WTC11 (cell line): Measurements from ENCODE around the gene PACS1. TPM values are rescaled to one million over a fixed set of nuclear protein-coding genes. Genes with fewer than 3 reads are reported as not detected.
A peak's percentile ranks its signal among the peaks of the same experiment; 100 is the strongest.

ENCODE experiments used
- ATAC-seq: fragments of 200-7000 bp; cut with Tn5 transposase; 2 replicates; pipeline ENCODE4 v1.10.0; 2021; ENCODE audit warnings: mild to moderate bottlenecking, moderate library complexity
- CTCF ChIA-PET: fragments of 300-600 bp; sonication (Branson Sonifier 250); formaldehyde crosslinking; loops from one replicate; lab custom pipeline; 2021; ENCODE audit warnings: antibody characterized with exemption; lab: Charles Lee
- POLR2A ChIA-PET: fragments of 350-600 bp; sonication (Branson Sonifier 250); formaldehyde crosslinking; loops from one replicate; lab custom pipeline; 2021; ENCODE audit warnings: antibody characterized with exemption; lab: Charles Lee
- DNase-seq: peaks from one replicate; pipeline ENCODE4 v3.0.0; 2021; ENCODE audit warnings: low spot score
- H3K27ac Mint-ChIP-seq: 2 replicates; pipeline ENCODE4 v1.8.0; 2021; ENCODE audit warnings: mixed read lengths
- H3K27me3 Mint-ChIP-seq: 2 replicates; pipeline ENCODE4 v1.8.0; 2021; ENCODE audit warnings: low read depth, mild to moderate bottlenecking, moderate library complexity, mixed read lengths
- H3K36me3 Mint-ChIP-seq: 2 replicates; pipeline ENCODE4 v1.8.0; 2021; ENCODE audit warnings: mixed read lengths
- H3K4me1 Mint-ChIP-seq: 2 replicates; pipeline ENCODE4 v1.8.0; 2022; ENCODE audit warnings: mixed read lengths
- H3K4me3 Mint-ChIP-seq: 2 replicates; pipeline ENCODE4 v1.8.0; 2021; ENCODE audit warnings: mild to moderate bottlenecking, moderate library complexity, mixed read lengths
- H3K9me3 Mint-ChIP-seq: 2 replicates; pipeline ENCODE4 v1.8.0; 2021; ENCODE audit warnings: mixed read lengths
- ATF1 ChIP-seq: sonication (generic); formaldehyde crosslinking; IDR thresholded peaks from 2 replicates; pipeline ENCODE4 v1.8.1; 2023; ENCODE audit warnings: mild to moderate bottlenecking, moderate library complexity, missing genetic modification reagents
- ESRRA ChIP-seq: sonication (generic); formaldehyde crosslinking; IDR thresholded peaks from 2 replicates; pipeline ENCODE4 v1.8.1; 2022; ENCODE audit warnings: mild to moderate bottlenecking, missing genetic modification reagents, borderline replicate concordance
- PRRX2 ChIP-seq: fragments of 250-450 bp; sonication (Bioruptor Pico); IDR thresholded peaks from 2 replicates; pipeline ENCODE4 v1.8.0; 2021; ENCODE audit warnings: mild to moderate bottlenecking
- RELA ChIP-seq: sonication (generic); formaldehyde crosslinking; IDR thresholded peaks from 2 replicates; pipeline ENCODE4 v1.8.1; 2022; ENCODE audit warnings: missing genetic modification reagents, mild to moderate bottlenecking, borderline replicate concordance
- SP1 ChIP-seq: sonication (generic); formaldehyde crosslinking; conservative IDR thresholded peaks from 2 replicates; pipeline ENCODE4 v1.8.1; 2022; ENCODE audit warnings: missing genetic modification reagents
- ZNF121 ChIP-seq: sonication (generic); formaldehyde crosslinking; IDR thresholded peaks from 2 replicates; pipeline ENCODE4 v1.8.0; 2023; ENCODE audit warnings: missing genetic modification reagents
- ZNF219 ChIP-seq: sonication (generic); formaldehyde crosslinking; IDR thresholded peaks from 2 replicates; pipeline ENCODE4 v1.8.0; 2023; ENCODE audit warnings: missing genetic modification reagents, mild to moderate bottlenecking, borderline replicate concordance
- total RNA-seq: library from RNA; stranded (reverse); gene quantifications from 3 replicates; pipeline ENCODE4 v1.2.3, GENCODE V29; 2021
- TF ChIP-seq, protein P1 (sequence below): fragments of 250-450 bp; sonication (Bioruptor Pico); IDR thresholded peaks from 2 replicates; pipeline ENCODE4 v1.8.0; 2021; ENCODE audit warnings: mild to moderate bottlenecking
- TF ChIP-seq, protein P2 (sequence below): sonication (generic); formaldehyde crosslinking; IDR thresholded peaks from 2 replicates; pipeline ENCODE4 v1.8.1; 2023; ENCODE audit warnings: mild to moderate bottlenecking, missing genetic modification reagents, borderline replicate concordance
- TF ChIP-seq, protein P3 (sequence below): sonication (generic); formaldehyde crosslinking; IDR thresholded peaks from 2 replicates; pipeline ENCODE4 v1.8.0; 2022; ENCODE audit warnings: mild to moderate bottlenecking, missing genetic modification reagents
- TF ChIP-seq, protein P4 (sequence below): fragments of 200-600 bp; IDR thresholded peaks from 2 replicates; pipeline ENCODE4 v1.8.0; 2022; ENCODE audit warnings: antibody characterized with exemption
- TF ChIP-seq, protein P5 (sequence below): sonication (generic); formaldehyde crosslinking; IDR thresholded peaks from 2 replicates; pipeline ENCODE4 v1.8.0; 2022; ENCODE audit warnings: mild to moderate bottlenecking, missing genetic modification reagents
- TF ChIP-seq, protein P6 (sequence below): sonication (generic); formaldehyde crosslinking; IDR thresholded peaks from 2 replicates; pipeline ENCODE4 v1.8.0; 2023; ENCODE audit warnings: mild to moderate bottlenecking, missing genetic modification reagents
- TF ChIP-seq, protein P7 (sequence below): fragments of 250-450 bp; sonication (Bioruptor Pico); IDR thresholded peaks from 2 replicates; pipeline ENCODE4 v1.9.0; 2021; ENCODE audit warnings: mild to moderate bottlenecking

PACS1 gene
- total RNA-seq, 1 experiment from 2014 or later, result 34.8 TPM

DNA sequence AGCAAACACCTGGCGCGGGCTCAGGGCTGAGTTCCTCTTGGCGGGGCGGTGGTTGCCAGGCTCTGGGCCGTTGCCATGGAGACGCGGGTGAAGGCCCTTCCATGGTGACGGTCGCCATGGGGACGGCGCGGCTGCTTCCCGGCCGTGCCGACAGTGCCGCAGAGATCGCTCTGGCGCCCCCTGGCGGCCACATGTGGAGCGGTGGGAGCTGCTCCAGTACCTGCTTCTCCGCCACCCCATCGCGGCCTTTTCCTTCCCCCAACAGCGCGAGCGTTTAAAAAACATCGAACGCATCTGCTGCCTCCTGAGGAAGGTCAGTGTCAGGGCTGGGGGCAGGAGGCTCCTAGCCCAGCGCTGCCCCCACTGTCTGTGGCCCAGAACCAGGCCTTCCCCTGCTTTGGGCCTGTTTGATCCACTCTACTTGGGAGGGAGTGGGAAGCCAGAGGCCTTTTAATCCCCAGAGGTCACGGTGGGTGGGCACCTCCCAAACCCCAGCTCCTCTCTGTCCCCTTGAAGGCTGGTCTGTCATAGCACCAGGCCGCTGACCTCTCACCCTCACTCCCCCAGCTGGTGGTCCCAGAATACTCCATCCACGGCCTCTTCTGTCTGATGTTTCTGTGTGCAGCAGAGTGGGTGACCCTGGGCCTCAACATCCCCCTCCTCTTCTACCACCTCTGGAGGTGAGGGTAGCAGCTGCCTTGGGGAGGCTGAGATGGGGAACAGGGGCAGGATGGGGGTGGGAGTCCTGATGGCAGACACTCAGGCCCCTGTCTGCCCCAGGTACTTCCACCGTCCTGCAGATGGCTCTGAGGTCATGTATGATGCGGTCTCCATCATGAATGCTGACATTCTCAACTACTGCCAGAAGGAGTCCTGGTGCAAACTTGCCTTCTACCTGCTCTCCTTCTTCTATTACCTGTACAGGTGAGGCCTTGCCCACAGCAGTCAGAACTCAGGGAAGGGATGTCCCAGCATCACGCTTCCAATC is 212.7 kb downstream of the PACS1 start:
- 0 out of 2 replicates have a peak overlapping the region, but pooled peaks have one; percentile 15 for H3K27ac Mint-ChIP-seq

DNA sequence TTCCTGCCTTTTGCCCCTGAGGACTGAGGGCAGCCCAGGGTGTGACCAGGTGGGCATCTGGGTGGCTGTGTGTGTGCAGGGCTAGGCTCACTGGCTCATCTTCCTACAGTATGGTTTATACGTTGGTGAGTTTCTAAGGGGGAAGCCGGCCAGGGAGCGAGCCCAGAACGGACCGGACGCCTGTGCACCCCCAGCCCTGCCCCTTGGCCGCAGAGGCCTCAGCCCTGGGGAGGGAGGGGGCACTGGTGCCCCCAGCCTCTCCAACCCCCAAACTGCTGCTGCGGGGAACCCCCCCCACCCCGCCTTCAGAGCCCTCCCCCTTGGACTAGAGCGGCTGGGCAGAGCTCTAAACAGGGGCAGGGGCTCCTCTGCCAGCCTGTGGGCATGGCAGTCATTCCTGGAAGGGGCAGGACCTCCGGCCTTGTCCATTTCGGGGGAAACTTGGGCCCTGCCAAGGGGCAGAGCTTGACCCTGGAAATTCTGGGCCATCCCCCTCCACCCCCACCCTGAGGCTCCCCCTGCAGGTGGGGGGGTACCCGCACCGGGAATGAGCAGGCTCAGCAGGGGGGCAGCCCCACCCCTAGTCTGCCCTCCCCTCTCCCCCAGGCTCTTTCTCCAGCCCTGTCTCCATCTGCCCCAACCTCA is 213.5 kb downstream of the PACS1 start:
- H3K9me3 Mint-ChIP-seq, result no peaks in the 10 kb centered on the region
- H3K27me3 Mint-ChIP-seq, result peaks cover 22% of the 10 kb centered on the region
- POLR2A ChIA-PET, result no interaction called here
- no peak overlapping the region for H3K4me3 Mint-ChIP-seq
- ATAC-seq (no peak), DNase-seq (no peak)
- CTCF ChIA-PET, result interaction anchor here (0.9 to 3.5 kb wide), 15 partner anchors 8 to 281 kb away, joined by 3 to 36 read pairs (median 9); partner anchors contain the start of genes BANF1, CD248, EIF1AD and RAB1B
- H3K27ac Mint-ChIP-seq, result 0 out of 2 replicates have a peak overlapping the region, but pooled peaks have one; percentile 15
- no peaks in the 10 kb centered on the region for H3K36me3 Mint-ChIP-seq
- H3K4me1 Mint-ChIP-seq, result peaks cover 24% of the 10 kb centered on the region
- TF ChIP-seq SP1 (CRISPR knock-in tag) (no peak), ESRRA (CRISPR knock-in tag) (no peak), ATF1 (no peak)
- TF ChIP-seq, protein P1, sequence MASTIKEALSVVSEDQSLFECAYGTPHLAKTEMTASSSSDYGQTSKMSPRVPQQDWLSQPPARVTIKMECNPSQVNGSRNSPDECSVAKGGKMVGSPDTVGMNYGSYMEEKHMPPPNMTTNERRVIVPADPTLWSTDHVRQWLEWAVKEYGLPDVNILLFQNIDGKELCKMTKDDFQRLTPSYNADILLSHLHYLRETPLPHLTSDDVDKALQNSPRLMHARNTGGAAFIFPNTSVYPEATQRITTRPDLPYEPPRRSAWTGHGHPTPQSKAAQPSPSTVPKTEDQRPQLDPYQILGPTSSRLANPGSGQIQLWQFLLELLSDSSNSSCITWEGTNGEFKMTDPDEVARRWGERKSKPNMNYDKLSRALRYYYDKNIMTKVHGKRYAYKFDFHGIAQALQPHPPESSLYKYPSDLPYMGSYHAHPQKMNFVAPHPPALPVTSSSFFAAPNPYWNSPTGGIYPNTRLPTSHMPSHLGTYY (CRISPR knock-in tag), result no peak
- TF ChIP-seq, protein P2, sequence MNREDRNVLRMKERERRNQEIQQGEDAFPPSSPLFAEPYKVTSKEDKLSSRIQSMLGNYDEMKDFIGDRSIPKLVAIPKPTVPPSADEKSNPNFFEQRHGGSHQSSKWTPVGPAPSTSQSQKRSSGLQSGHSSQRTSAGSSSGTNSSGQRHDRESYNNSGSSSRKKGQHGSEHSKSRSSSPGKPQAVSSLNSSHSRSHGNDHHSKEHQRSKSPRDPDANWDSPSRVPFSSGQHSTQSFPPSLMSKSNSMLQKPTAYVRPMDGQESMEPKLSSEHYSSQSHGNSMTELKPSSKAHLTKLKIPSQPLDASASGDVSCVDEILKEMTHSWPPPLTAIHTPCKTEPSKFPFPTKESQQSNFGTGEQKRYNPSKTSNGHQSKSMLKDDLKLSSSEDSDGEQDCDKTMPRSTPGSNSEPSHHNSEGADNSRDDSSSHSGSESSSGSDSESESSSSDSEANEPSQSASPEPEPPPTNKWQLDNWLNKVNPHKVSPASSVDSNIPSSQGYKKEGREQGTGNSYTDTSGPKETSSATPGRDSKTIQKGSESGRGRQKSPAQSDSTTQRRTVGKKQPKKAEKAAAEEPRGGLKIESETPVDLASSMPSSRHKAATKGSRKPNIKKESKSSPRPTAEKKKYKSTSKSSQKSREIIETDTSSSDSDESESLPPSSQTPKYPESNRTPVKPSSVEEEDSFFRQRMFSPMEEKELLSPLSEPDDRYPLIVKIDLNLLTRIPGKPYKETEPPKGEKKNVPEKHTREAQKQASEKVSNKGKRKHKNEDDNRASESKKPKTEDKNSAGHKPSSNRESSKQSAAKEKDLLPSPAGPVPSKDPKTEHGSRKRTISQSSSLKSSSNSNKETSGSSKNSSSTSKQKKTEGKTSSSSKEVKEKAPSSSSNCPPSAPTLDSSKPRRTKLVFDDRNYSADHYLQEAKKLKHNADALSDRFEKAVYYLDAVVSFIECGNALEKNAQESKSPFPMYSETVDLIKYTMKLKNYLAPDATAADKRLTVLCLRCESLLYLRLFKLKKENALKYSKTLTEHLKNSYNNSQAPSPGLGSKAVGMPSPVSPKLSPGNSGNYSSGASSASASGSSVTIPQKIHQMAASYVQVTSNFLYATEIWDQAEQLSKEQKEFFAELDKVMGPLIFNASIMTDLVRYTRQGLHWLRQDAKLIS, result no peak

More for the DNA sequence above, 212.7 kb downstream of the PACS1 start:
- POLR2A ChIA-PET, result interaction anchor here (0.6 to 1.1 kb wide), 2 partner anchors 37 to 46 kb away, joined by 3 read pairs; no protein-coding TSS in a partner anchor
- no peak overlapping the region; the same call in 1 of the 2 replicates for H3K4me3 Mint-ChIP-seq
- no peaks in the 10 kb centered on the region for H3K36me3 Mint-ChIP-seq
- H3K9me3 Mint-ChIP-seq, result no peaks in the 10 kb centered on the region
- peak; percentile 79 for ATAC-seq
- peak; percentile 100 for DNase-seq
- 0 out of 2 replicates have a peak, but pooled peaks have one; percentile 25 for TF ChIP-seq RELA (CRISPR knock-in tag)
- TF ChIP-seq ZNF219 (CRISPR knock-in tag), result no peak
- TF ChIP-seq, protein P3, sequence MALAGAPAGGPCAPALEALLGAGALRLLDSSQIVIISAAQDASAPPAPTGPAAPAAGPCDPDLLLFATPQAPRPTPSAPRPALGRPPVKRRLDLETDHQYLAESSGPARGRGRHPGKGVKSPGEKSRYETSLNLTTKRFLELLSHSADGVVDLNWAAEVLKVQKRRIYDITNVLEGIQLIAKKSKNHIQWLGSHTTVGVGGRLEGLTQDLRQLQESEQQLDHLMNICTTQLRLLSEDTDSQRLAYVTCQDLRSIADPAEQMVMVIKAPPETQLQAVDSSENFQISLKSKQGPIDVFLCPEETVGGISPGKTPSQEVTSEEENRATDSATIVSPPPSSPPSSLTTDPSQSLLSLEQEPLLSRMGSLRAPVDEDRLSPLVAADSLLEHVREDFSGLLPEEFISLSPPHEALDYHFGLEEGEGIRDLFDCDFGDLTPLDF (CRISPR knock-in tag), result no peak
- TF ChIP-seq, protein P4, sequence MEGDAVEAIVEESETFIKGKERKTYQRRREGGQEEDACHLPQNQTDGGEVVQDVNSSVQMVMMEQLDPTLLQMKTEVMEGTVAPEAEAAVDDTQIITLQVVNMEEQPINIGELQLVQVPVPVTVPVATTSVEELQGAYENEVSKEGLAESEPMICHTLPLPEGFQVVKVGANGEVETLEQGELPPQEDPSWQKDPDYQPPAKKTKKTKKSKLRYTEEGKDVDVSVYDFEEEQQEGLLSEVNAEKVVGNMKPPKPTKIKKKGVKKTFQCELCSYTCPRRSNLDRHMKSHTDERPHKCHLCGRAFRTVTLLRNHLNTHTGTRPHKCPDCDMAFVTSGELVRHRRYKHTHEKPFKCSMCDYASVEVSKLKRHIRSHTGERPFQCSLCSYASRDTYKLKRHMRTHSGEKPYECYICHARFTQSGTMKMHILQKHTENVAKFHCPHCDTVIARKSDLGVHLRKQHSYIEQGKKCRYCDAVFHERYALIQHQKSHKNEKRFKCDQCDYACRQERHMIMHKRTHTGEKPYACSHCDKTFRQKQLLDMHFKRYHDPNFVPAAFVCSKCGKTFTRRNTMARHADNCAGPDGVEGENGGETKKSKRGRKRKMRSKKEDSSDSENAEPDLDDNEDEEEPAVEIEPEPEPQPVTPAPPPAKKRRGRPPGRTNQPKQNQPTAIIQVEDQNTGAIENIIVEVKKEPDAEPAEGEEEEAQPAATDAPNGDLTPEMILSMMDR, result peak; percentile 98
- TF ChIP-seq, protein P5, sequence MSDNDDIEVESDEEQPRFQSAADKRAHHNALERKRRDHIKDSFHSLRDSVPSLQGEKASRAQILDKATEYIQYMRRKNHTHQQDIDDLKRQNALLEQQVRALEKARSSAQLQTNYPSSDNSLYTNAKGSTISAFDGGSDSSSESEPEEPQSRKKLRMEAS (CRISPR knock-in tag), result peak; percentile 51
- TF ChIP-seq, protein P6, sequence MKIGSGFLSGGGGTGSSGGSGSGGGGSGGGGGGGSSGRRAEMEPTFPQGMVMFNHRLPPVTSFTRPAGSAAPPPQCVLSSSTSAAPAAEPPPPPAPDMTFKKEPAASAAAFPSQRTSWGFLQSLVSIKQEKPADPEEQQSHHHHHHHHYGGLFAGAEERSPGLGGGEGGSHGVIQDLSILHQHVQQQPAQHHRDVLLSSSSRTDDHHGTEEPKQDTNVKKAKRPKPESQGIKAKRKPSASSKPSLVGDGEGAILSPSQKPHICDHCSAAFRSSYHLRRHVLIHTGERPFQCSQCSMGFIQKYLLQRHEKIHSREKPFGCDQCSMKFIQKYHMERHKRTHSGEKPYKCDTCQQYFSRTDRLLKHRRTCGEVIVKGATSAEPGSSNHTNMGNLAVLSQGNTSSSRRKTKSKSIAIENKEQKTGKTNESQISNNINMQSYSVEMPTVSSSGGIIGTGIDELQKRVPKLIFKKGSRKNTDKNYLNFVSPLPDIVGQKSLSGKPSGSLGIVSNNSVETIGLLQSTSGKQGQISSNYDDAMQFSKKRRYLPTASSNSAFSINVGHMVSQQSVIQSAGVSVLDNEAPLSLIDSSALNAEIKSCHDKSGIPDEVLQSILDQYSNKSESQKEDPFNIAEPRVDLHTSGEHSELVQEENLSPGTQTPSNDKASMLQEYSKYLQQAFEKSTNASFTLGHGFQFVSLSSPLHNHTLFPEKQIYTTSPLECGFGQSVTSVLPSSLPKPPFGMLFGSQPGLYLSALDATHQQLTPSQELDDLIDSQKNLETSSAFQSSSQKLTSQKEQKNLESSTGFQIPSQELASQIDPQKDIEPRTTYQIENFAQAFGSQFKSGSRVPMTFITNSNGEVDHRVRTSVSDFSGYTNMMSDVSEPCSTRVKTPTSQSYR (CRISPR knock-in tag), result 0 out of 2 replicates have a peak, but pooled peaks have one; percentile 65
- TF ChIP-seq, protein P7, sequence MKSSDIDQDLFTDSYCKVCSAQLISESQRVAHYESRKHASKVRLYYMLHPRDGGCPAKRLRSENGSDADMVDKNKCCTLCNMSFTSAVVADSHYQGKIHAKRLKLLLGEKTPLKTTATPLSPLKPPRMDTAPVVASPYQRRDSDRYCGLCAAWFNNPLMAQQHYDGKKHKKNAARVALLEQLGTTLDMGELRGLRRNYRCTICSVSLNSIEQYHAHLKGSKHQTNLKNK (CRISPR knock-in tag), result no peak
- 0 out of 2 replicates have a peak, but pooled peaks have one; percentile 46 for TF ChIP-seq SP1 (CRISPR knock-in tag)
- TF ChIP-seq PRRX2 (CRISPR knock-in tag), result no peak
- no peak for TF ChIP-seq ZNF121 (CRISPR knock-in tag)
- TF ChIP-seq, all 79 proteins: peak for 5
- Mint-ChIP-seq H3K27me3 (peaks cover 22% of the 10 kb centered on the region), H3K4me1 (peaks cover 24% of the 10 kb centered on the region)
- CTCF ChIA-PET, result interaction anchor here (0.5 to 3.5 kb wide), 41 partner anchors 9 to 691 kb away, joined by 3 to 36 read pairs (median 3); partner anchors contain the start of genes BANF1, BRMS1, CD248 and EIF1AD
